Glutamatergic neuron (in vitro differentiated cells): ENCODE results near the gene HLA-DMB. TPM values are rescaled to one million over a fixed set of nuclear protein-coding genes. Genes with fewer than 3 reads are reported as not detected.

Source experiments
- DNase-seq: peaks from one replicate; pipeline ENCODE4 v3.0.0; 2022
- H3K27ac Mint-ChIP-seq: one replicate; pipeline ENCODE4 v1.8.0; 2020; ENCODE audit warnings: mild to moderate bottlenecking, mixed read lengths, inconsistent platforms; ENCODE audit not compliant: unreplicated experiment
- H3K27me3 Mint-ChIP-seq: one replicate; pipeline ENCODE4 v1.8.0; 2020; ENCODE audit warnings: mild to moderate bottlenecking, moderate library complexity, mixed read lengths, inconsistent platforms; ENCODE audit not compliant: unreplicated experiment
- H3K36me3 Mint-ChIP-seq: one replicate; pipeline ENCODE4 v1.8.0; 2020; ENCODE audit warnings: mild to moderate bottlenecking, mixed read lengths, inconsistent platforms; ENCODE audit not compliant: unreplicated experiment
- H3K4me1 Mint-ChIP-seq: one replicate; pipeline ENCODE4 v1.8.0; 2020; ENCODE audit warnings: mild to moderate bottlenecking, low read depth, mixed read lengths, inconsistent platforms; ENCODE audit not compliant: unreplicated experiment
- H3K4me3 Mint-ChIP-seq: one replicate; pipeline ENCODE4 v1.8.0; 2020; ENCODE audit warnings: mild to moderate bottlenecking, mixed read lengths, inconsistent platforms; ENCODE audit not compliant: unreplicated experiment
- H3K9me3 Mint-ChIP-seq: one replicate; pipeline ENCODE4 v1.8.0; 2020; ENCODE audit warnings: mild to moderate bottlenecking, moderate library complexity, mixed read lengths, inconsistent platforms; ENCODE audit not compliant: unreplicated experiment
- total RNA-seq: library from RNA; stranded (reverse); fragmentation: NEBNext Ultra II Directional; extraction: Animal tissue kit (Norgen Biotek cat#: 25700); gene quantifications from one replicate; pipeline ENCODE4 v1.2.1, GENCODE V29; 2021; ENCODE audit not compliant: unreplicated experiment
- TF ChIP-seq, protein P1 (sequence below): fragments of 200-600 bp; sonication (generic); IDR thresholded peaks from one replicate; pipeline ENCODE4 v1.5.0; 2021; ENCODE audit not compliant: partially characterized antibody, unreplicated experiment

Gene HLA-DMB
- total RNA-seq, 1 donor from 2014 or later = not detected

DNA sequence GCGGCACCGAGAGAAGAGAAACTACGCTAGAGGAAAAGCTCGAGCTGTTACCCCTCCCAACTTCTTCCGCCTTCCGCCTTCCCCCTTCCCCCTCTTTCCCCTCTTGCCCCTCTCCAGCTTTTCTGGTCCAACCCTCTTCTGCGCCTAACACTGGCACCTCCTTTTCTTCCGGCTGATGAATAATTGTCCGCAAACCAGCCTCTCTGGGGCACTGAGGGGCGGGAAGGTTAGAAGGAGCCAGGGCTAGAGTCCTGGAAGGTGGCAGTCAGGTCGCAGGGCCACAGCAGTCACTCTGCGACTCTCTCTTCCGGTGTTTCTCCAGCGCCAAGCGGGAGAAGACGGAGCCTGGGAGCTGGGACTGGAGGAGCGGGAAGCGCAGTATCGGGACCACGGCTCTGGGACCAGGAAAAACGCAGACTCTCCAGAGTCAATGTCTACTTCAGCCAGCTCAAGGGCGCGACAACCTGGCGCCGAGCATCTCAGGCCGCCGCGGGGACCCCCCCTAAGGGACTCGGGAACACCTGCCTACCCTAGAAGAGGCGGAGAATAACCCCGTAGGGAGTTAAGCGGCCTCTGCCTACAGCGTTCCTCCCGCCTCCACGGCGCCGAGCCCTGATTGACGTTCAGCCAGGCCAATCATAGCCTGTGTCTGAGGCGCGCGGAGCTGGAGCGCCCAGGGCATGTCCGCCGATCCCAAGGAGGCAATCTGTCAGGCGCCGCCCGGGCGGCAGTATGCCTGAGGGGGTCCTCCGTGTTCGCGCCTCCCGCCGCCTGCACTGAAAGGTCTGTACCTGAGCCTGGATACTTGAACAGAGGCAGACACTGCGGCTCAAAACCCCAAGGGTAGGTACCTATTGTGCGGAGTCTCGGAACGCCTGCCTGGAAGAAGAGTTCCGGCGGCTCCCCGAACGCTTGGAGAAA lies 46.5 kb downstream of the HLA-DMB start:
- peak; percentile 97 for DNase-seq
- Mint-ChIP-seq H3K36me3 (no peaks in the 10 kb centered on the region), H3K9me3 (peaks cover 6% of the 10 kb centered on the region), H3K4me3 (peak overlapping the region; percentile 97), H3K27ac (peak overlapping the region; percentile 95), H3K4me1 (peaks cover 9% of the 10 kb centered on the region), H3K27me3 (peaks cover 1% of the 10 kb centered on the region)
- TF ChIP-seq, protein P1, sequence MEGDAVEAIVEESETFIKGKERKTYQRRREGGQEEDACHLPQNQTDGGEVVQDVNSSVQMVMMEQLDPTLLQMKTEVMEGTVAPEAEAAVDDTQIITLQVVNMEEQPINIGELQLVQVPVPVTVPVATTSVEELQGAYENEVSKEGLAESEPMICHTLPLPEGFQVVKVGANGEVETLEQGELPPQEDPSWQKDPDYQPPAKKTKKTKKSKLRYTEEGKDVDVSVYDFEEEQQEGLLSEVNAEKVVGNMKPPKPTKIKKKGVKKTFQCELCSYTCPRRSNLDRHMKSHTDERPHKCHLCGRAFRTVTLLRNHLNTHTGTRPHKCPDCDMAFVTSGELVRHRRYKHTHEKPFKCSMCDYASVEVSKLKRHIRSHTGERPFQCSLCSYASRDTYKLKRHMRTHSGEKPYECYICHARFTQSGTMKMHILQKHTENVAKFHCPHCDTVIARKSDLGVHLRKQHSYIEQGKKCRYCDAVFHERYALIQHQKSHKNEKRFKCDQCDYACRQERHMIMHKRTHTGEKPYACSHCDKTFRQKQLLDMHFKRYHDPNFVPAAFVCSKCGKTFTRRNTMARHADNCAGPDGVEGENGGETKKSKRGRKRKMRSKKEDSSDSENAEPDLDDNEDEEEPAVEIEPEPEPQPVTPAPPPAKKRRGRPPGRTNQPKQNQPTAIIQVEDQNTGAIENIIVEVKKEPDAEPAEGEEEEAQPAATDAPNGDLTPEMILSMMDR = no peak

DNA sequence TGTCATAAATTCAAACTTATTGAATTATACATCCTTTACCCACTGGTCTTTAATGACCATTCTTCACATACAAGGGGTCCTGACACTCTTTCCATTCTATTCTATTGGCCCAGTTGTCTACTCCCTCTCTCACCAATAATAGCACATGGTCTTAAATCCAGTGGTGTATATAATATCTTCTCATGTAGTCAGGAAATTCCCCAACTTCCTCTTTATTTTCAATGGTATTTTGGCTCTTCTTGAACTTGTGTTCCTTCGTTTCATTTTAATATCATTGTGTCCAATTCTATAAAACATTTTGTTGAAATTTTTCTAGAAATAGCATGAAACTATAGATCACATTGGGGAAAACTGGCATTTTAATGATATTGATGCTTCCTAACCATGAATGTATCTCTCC lies 50.0 kb downstream of the HLA-DMB start:
- no peak overlapping the region for H3K27ac Mint-ChIP-seq
- no peak overlapping the region for H3K4me3 Mint-ChIP-seq
- no peak for DNase-seq
- H3K9me3 Mint-ChIP-seq = peaks cover 6% of the 10 kb centered on the region
- no peaks in the 10 kb centered on the region for H3K36me3 Mint-ChIP-seq
- peaks cover 1% of the 10 kb centered on the region for H3K27me3 Mint-ChIP-seq
- TF ChIP-seq, protein P1 = no peak
- peaks cover 6% of the 10 kb centered on the region for H3K4me1 Mint-ChIP-seq

DNA sequence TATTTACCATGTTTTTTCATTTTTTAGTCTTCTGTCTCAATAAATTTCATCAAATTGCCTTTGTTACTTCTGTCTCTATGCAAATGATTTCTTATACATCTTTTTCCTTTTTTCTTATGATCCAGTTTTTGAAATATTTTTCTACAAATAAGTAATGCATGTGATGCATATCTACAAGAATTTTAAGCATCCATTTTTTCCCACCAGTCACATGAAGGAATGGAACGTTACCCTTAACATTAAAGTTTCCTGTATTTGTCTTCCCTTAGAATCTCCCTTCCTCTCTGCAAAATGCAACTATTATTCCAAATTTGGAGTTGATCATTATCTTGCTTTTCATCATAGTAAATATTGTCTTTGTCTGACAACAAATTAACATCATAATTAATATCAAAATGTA lies 51.3 kb downstream of the HLA-DMB start:
- H3K36me3 Mint-ChIP-seq = no peaks in the 10 kb centered on the region
- no peak overlapping the region for H3K4me3 Mint-ChIP-seq
- no peak overlapping the region for H3K27ac Mint-ChIP-seq

DNA sequence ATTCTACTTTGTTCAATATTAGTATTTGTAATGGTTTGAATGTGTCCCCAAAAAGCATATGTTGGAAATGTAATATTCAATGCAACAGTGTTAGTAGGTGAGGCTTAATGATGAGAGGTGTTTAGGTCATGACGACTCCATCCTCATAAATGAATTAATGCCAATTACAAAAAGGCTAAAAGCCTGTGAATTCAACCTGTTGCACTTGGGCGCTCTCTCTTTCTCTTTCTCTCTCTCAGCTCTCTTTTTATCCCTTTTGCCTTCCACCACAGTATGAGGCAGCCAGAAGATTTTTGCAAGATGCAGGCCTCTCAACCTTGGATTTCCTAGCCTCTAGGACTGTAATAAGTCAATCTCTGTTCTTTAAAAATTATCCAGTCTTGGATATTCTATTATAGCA lies 52.3 kb downstream of the HLA-DMB start:
- Mint-ChIP-seq H3K36me3 (no peaks in the 10 kb centered on the region), H3K4me1 (no peaks in the 10 kb centered on the region), H3K27me3 (no peaks in the 10 kb centered on the region), H3K9me3 (no peaks in the 10 kb centered on the region), H3K27ac (no peak overlapping the region), H3K4me3 (no peak overlapping the region)
- no peak for DNase-seq
- TF ChIP-seq, protein P1 = no peak

More for the DNA sequence above, 51.3 kb downstream of the HLA-DMB start:
- H3K4me1 Mint-ChIP-seq = no peaks in the 10 kb centered on the region
- TF ChIP-seq, protein P1 = no peak
- H3K9me3 Mint-ChIP-seq = peaks cover 3% of the 10 kb centered on the region
- H3K27me3 Mint-ChIP-seq = no peaks in the 10 kb centered on the region
- no peak for DNase-seq

DNA sequence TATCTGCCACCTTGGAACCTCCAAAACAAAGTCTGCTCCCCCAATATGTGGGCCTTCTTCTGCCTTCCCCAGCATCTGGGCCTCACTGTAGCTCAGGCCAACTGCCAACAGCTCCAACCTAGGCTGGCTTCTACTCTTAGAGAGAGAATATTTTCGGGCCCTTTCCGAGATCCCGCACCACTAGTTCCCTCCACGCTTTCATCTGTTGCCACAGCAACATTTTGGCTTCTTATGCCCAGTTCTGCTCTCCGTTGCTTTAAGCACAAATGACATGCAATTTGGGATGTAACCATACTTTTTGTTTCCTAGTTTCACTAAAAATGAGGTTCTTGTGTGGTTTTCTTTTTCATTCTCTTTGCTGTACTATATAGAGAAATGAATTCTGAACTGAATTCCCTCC lies 53.2 kb downstream of the HLA-DMB start:
- TF ChIP-seq, protein P1 = no peak
- no peaks in the 10 kb centered on the region for H3K27me3 Mint-ChIP-seq
- no peak overlapping the region for H3K4me3 Mint-ChIP-seq
- no peaks in the 10 kb centered on the region for H3K36me3 Mint-ChIP-seq
- no peak for DNase-seq
- H3K9me3 Mint-ChIP-seq = no peaks in the 10 kb centered on the region
- H3K4me1 Mint-ChIP-seq = no peaks in the 10 kb centered on the region
- H3K27ac Mint-ChIP-seq = no peak overlapping the region
